H9 (cell line): Measurements from ENCODE around the gene BBOF1. TPM values are rescaled to one million over a fixed set of nuclear protein-coding genes. Genes with fewer than 3 reads are reported as not detected.
A peak's percentile ranks its signal among the peaks of the same experiment; 100 is the strongest.

Experiments
- DNase-seq: peaks from one replicate; pipeline ENCODE4 v3.0.0-alpha.2; 2017
- H2AFZ ChIP-seq: one replicate; pipeline ENCODE4 v1.6.1; 2013; ENCODE audit warnings: mild to moderate bottlenecking, low read length, control low read depth, moderate library complexity
- H2AK5ac ChIP-seq: 2 replicates; pipeline ENCODE4 v1.6.1; 2013; ENCODE audit warnings: low read length, control low read depth, mixed read lengths; ENCODE audit not compliant: insufficient read length
- H2BK120ac ChIP-seq: one replicate; pipeline ENCODE4 v1.6.1; 2013; ENCODE audit warnings: low read depth, mild to moderate bottlenecking, low read length, control low read depth, inconsistent platforms; ENCODE audit not compliant: poor library complexity, severe bottlenecking
- H2BK12ac ChIP-seq: 2 replicates; pipeline ENCODE4 v1.6.1; 2013; ENCODE audit warnings: low read length, control low read depth, mixed read lengths, low read depth; ENCODE audit not compliant: insufficient read length
- H2BK15ac ChIP-seq: 2 replicates; pipeline ENCODE4 v1.6.1; 2013; ENCODE audit warnings: low read depth, low read length, control low read depth
- H2BK20ac ChIP-seq: one replicate; pipeline ENCODE4 v1.6.1; 2013; ENCODE audit warnings: low read depth, mild to moderate bottlenecking, low read length, control low read depth, inconsistent platforms; ENCODE audit not compliant: poor library complexity, severe bottlenecking
- H2BK5ac ChIP-seq: 2 replicates; pipeline ENCODE4 v1.6.1; 2013; ENCODE audit warnings: low read length, control low read depth, mixed read lengths; ENCODE audit not compliant: insufficient read length
- H3K14ac ChIP-seq: 2 replicates; pipeline ENCODE4 v1.6.1; 2013; ENCODE audit warnings: low read length, control low read depth; ENCODE audit not compliant: insufficient read depth
- H3K18ac ChIP-seq: 2 replicates; pipeline ENCODE4 v1.6.1; 2013; ENCODE audit warnings: low read depth, mild to moderate bottlenecking, mixed read lengths, low read length, control low read depth; ENCODE audit not compliant: insufficient read length
- H3K23ac ChIP-seq: 2 replicates; pipeline ENCODE4 v1.6.1; 2013; ENCODE audit warnings: low read length, control low read depth, mixed read lengths, low read depth; ENCODE audit not compliant: insufficient read length
- H3K23me2 ChIP-seq: 2 replicates; pipeline ENCODE4 v1.6.1; 2013; ENCODE audit warnings: low read depth, mild to moderate bottlenecking, mixed read lengths, low read length, control low read depth; ENCODE audit not compliant: insufficient read length, poor library complexity, severe bottlenecking
- H3K27ac ChIP-seq: 2 replicates; pipeline ENCODE4 v1.5.1; 2013; ENCODE audit warnings: low read length, control low read depth, mixed read lengths, low read depth; ENCODE audit not compliant: insufficient read length
- H3K27me3 ChIP-seq: 2 replicates; pipeline ENCODE4 v1.6.1; 2013; ENCODE audit warnings: low read length, control low read depth, inconsistent platforms; ENCODE audit not compliant: insufficient read depth
- H3K4ac ChIP-seq: 2 replicates; pipeline ENCODE4 v1.6.1; 2013; ENCODE audit warnings: low read depth, mild to moderate bottlenecking, control low read depth, inconsistent platforms, low read length, moderate library complexity
- H3K4me1 ChIP-seq: 2 replicates; pipeline ENCODE4 v1.6.1; 2013; ENCODE audit warnings: low read length, control low read depth, inconsistent platforms; ENCODE audit not compliant: insufficient read depth
- H3K4me2 ChIP-seq: 2 replicates; pipeline ENCODE4 v1.6.1; 2013; ENCODE audit warnings: low read length, control low read depth, mixed read lengths; ENCODE audit not compliant: insufficient read length, insufficient read depth
- H3K56ac ChIP-seq: 2 replicates; pipeline ENCODE4 v1.6.1; 2013; ENCODE audit warnings: low read depth, mild to moderate bottlenecking, mixed read lengths, low read length, control low read depth; ENCODE audit not compliant: insufficient read length
- H3K79me1 ChIP-seq: 2 replicates; pipeline ENCODE4 v1.6.1; 2013; ENCODE audit warnings: low read depth, mild to moderate bottlenecking, moderate library complexity, low read length, control low read depth, inconsistent platforms; ENCODE audit not compliant: insufficient read depth, poor library complexity, severe bottlenecking
- H3K79me2 ChIP-seq: 2 replicates; pipeline ENCODE4 v1.6.1; 2013; ENCODE audit warnings: low read length, control low read depth, inconsistent platforms; ENCODE audit not compliant: insufficient read depth
- H3K9ac ChIP-seq: 2 replicates; pipeline ENCODE4 v1.6.1; 2013; ENCODE audit warnings: low read length, control low read depth, mixed read lengths; ENCODE audit not compliant: insufficient read length; ENCODE audit errors: extremely low read depth
- H3K9me3 ChIP-seq: one replicate; pipeline ENCODE4 v1.6.1; 2013; ENCODE audit warnings: low read depth, low read length, inconsistent platforms; ENCODE audit not compliant: control insufficient read depth
- H3T11ph ChIP-seq: one replicate; pipeline ENCODE4 v1.6.1; 2013; ENCODE audit warnings: mild to moderate bottlenecking, low read length, control low read depth, inconsistent platforms
- H4K20me1 ChIP-seq: one replicate; pipeline ENCODE4 v1.6.1; 2013; ENCODE audit not compliant: control insufficient read depth, insufficient read length, insufficient read depth
- H4K5ac ChIP-seq: 2 replicates; pipeline ENCODE4 v1.6.1; 2013; ENCODE audit warnings: low read depth, mild to moderate bottlenecking, mixed read lengths, low read length, control low read depth; ENCODE audit not compliant: insufficient read length
- H4K8ac ChIP-seq: replicated peaks from 2 replicates; pipeline ENCODE4 v1.6.1; 2013; ENCODE audit warnings: low read length, control low read depth, mixed read lengths, low read depth; ENCODE audit not compliant: insufficient read length
- H4K91ac ChIP-seq: 2 replicates; pipeline ENCODE4 v1.6.1; 2013; ENCODE audit warnings: low read depth, mild to moderate bottlenecking, moderate library complexity, mixed read lengths, low read length, control low read depth; ENCODE audit not compliant: insufficient read length
- H3K27ac Mint-ChIP-seq, 3 experiments: 2 replicates in 2 of 3; 3 replicates in 1 of 3; pipeline ENCODE4 v1.8.0; 2020 to 2021; ENCODE audit warnings: mixed read lengths in 3 of 3, mild to moderate bottlenecking in 1 of 3, moderate library complexity in 1 of 3
- H3K27me3 Mint-ChIP-seq: 2 replicates; pipeline ENCODE4 v1.8.0; 2021; ENCODE audit warnings: low read depth, mild to moderate bottlenecking, moderate library complexity, mixed read lengths
- H3K36me3 Mint-ChIP-seq, 3 experiments: 2 replicates in 2 of 3; 3 replicates in 1 of 3; pipeline ENCODE4 v1.8.0; 2020 to 2021; ENCODE audit warnings: low read depth in 3 of 3, mixed read lengths in 3 of 3; ENCODE audit not compliant: insufficient read depth in 1 of 3
- H3K4me1 Mint-ChIP-seq, 2 experiments: 2 replicates each; pipeline ENCODE4 v1.8.0; 2020; ENCODE audit warnings: mixed read lengths in 2 of 2
- H3K4me3 Mint-ChIP-seq, 2 experiments: 2 replicates in 1 of 2; 3 replicates in 1 of 2; pipeline ENCODE4 v1.8.0; 2020 to 2021; ENCODE audit warnings: mild to moderate bottlenecking in 2 of 2, mixed read lengths in 2 of 2, moderate library complexity in 1 of 2
- H3K9me3 Mint-ChIP-seq, 2 experiments: 2 replicates in 1 of 2; 3 replicates in 1 of 2; pipeline ENCODE4 v1.8.0; 2020; ENCODE audit warnings: mild to moderate bottlenecking in 2 of 2, mixed read lengths in 2 of 2, moderate library complexity in 1 of 2
- WGBS: extraction: QIAGEN DNeasy Blood & Tissue Kit; methylation state at CpG from one replicate; pipeline ENCODE4 v1.1.7; 2013; ENCODE audit warnings: missing lambda C conversion rate, low lambda C conversion rate, mixed read lengths; ENCODE audit not compliant: insufficient read length; ENCODE audit errors: extremely low coverage; 5-methylcytosine and 5-hydroxymethylcytosine counted together
- total RNA-seq: library from RNA; stranded (reverse); gene quantifications from 2 replicates; pipeline ENCODE4 v1.2.1, GENCODE V29; 2021
- TF ChIP-seq, protein P1 (sequence below): fragments of 200-600 bp; sonication (generic); conservative IDR thresholded peaks from 3 replicates; pipeline ENCODE4 v1.8.0; 2021; ENCODE audit warnings: antibody characterized with exemption, mild to moderate bottlenecking

The BBOF1 gene
- total RNA-seq, 1 experiment from 2014 or later = 0.61 TPM

GRCh38 chr14:74018174-74018585 is 969 bp upstream of the BBOF1 start:
- Histone ChIP-seq H2AFZ (no peak overlapping the region), H4K8ac (no peak overlapping the region), H2BK20ac (no peak overlapping the region), H4K91ac (no peak overlapping the region), H3K56ac (no peak overlapping the region), H3K4me2 (peak overlapping the region; percentile 70), H3K4ac (no peak overlapping the region), H2BK120ac (no peak overlapping the region), H3K14ac (no peak overlapping the region), H3K79me1 (no peaks in the 10 kb centered on the region), H3K23ac (no peak overlapping the region), H3K27me3 (no peaks in the 10 kb centered on the region), H2BK15ac (no peak overlapping the region), H3T11ph (no peak overlapping the region), H2BK5ac (no peak overlapping the region), H3K23me2 (peaks cover 11% of the 10 kb centered on the region), H3K18ac (no peak overlapping the region), H3K27ac (no peak overlapping the region), H4K5ac (no peak overlapping the region), H4K20me1 (no peaks in the 10 kb centered on the region), H3K9ac (no peak overlapping the region), H2AK5ac (no peak overlapping the region), H3K9me3 (no peaks in the 10 kb centered on the region), H3K4me1 (no peaks in the 10 kb centered on the region), H3K79me2 (no peaks in the 10 kb centered on the region), H2BK12ac (no peak overlapping the region)
- TF ChIP-seq, protein P1, sequence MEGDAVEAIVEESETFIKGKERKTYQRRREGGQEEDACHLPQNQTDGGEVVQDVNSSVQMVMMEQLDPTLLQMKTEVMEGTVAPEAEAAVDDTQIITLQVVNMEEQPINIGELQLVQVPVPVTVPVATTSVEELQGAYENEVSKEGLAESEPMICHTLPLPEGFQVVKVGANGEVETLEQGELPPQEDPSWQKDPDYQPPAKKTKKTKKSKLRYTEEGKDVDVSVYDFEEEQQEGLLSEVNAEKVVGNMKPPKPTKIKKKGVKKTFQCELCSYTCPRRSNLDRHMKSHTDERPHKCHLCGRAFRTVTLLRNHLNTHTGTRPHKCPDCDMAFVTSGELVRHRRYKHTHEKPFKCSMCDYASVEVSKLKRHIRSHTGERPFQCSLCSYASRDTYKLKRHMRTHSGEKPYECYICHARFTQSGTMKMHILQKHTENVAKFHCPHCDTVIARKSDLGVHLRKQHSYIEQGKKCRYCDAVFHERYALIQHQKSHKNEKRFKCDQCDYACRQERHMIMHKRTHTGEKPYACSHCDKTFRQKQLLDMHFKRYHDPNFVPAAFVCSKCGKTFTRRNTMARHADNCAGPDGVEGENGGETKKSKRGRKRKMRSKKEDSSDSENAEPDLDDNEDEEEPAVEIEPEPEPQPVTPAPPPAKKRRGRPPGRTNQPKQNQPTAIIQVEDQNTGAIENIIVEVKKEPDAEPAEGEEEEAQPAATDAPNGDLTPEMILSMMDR = no peak
- H3K27ac Mint-ChIP-seq = 0 out of 7 replicates have a peak overlapping the region, but pooled peaks of 1 of the 3 experiments have one; percentile 91
- H3K4me1 Mint-ChIP-seq = peaks cover 10 to 12% of the 10 kb centered on the region in 2 experiments
- no peaks in the 10 kb centered on the region; the same call in 1 of the 2 replicates for H3K27me3 Mint-ChIP-seq
- H3K9me3 Mint-ChIP-seq = no peaks in the 10 kb centered on the region
- no peak for DNase-seq
- peak overlapping the region; percentile 87 to 94 for H3K4me3 Mint-ChIP-seq
- no CpG with 5 or more reads among the region's 8 CpGs for WGBS
- H3K36me3 Mint-ChIP-seq = peaks cover 0 to 4% (median 0%) of the 10 kb centered on the region in 3 experiments; a peak in 1 of 7 replicates
